GM21619 (cell line): Measurements from ENCODE around the gene TMEM87B.

Experiments used
- ATAC-seq: cut with Tn5 transposase; IDR thresholded peaks from one replicate; pipeline ENCODE4 v1.9.1; 2021; ENCODE audit not compliant: unreplicated experiment

The TMEM87B gene, protein sequence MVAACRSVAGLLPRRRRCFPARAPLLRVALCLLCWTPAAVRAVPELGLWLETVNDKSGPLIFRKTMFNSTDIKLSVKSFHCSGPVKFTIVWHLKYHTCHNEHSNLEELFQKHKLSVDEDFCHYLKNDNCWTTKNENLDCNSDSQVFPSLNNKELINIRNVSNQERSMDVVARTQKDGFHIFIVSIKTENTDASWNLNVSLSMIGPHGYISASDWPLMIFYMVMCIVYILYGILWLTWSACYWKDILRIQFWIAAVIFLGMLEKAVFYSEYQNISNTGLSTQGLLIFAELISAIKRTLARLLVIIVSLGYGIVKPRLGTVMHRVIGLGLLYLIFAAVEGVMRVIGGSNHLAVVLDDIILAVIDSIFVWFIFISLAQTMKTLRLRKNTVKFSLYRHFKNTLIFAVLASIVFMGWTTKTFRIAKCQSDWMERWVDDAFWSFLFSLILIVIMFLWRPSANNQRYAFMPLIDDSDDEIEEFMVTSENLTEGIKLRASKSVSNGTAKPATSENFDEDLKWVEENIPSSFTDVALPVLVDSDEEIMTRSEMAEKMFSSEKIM

DNA sequence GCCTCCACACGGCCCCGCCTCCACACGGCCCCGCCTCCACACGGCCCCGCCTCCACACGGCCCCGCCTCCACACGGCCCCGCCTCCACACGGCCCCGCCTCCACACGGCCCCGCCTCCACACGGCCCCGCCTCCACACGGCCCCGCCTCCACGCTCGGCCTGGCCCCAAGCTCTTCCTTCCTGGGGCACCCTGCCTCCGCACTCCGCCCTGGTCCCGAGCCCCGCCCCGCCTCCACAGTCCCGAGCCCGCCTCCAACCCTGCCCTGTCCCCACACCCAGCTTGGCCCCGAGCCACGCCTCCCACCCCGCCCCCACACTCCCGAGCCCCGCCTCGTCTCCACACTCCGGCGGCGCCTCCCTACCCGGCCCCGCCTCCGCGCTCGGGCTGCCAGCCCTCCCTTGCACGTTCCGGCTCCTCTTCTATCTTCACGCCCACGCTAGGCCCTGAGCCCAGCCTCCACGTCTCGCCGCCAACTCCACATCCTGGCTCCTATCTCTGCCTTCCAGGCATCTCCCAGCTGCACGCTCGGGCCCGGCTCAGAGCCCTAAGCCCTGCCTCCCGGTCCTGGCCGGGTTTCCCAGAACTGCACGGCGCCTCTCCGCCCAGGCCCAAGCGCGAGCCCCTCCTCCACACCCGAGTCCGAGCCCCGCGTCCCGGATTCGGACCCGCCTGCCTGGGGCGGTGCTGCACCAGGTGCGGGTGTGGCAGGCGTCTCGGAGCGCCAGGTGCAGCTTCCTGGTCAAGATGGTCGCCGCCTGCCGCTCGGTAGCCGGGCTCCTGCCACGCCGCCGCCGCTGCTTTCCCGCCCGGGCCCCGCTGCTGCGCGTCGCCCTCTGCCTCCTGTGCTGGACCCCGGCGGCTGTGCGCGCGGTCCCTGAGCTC is at the start of gene TMEM87B:
Gene TMEM87B, plus strand, starts transcription at position 423 of the 883 bp plus-strand sequence. Its CDS starts 323 bp downstream, at position 746.
- ATAC-seq, result peak; percentile 48

DNA sequence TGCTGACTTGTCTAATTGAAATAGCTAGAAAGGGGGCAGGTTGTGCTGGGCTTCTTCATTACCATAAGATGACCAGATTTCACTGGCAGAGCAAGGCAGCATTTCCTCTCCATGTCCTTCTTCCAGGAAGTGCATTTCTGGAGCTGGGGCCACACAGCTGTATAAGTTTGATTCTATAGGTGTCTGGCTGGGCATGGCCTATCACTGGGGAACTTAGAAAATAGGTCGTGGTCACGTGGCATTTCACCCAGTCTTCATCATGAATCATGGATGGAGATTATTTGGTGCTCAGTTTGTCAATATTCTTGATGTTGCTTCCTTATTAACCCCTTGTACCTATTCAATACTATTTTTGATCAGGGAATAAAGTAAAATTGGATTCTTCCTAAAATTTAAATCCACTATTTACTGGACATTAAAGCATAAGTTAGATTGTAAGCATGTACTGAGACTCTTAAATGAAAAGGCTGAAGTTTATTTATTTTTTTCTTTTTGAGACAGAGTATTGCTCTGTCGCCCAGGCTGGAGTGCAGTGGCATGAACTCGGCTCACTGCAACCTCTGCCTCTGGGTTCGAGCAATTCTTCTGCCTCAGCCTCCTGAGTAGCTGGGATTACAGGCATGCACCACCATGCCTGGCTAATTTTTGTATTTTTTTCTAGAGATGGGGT is 49.5 kb upstream of the TMEM87B start:
- ATAC-seq, result no peak

DNA sequence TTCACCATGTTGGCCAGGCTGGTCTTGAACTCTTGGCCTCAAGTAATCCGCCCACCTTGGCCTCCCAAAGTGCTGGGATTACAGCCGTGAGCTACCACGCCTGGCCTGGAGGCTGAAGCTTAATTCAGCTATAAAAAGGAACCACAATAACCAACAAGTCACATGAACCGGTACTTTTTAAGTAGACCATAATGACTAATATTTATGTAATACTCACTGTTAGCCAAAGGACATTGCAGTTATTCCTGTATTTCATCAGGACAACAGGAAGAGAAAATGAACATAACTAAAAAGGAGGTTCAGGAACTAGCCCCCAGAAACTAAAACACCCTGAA is 49.0 kb upstream of the TMEM87B start:
- no peak for ATAC-seq

DNA sequence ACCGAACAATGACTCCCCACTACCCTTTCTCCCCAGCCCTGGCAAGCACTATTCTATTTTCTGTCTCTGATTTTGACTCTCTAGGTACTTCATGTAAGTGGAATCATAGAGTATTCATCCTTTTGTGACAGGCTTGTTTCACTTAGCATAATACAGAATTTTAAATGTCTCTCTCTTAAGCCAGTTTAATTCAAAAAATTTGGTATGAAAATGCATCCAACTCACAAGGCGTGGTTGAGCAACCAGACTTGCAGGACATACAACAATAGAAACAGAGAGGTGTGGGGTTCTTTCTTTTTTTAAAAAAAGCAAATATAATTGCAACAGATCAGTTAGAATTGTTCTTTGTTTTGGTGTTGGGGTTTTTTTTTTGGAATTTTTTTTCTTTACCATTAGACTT is 47.6 kb upstream of the TMEM87B start:
- ATAC-seq, result no peak

DNA sequence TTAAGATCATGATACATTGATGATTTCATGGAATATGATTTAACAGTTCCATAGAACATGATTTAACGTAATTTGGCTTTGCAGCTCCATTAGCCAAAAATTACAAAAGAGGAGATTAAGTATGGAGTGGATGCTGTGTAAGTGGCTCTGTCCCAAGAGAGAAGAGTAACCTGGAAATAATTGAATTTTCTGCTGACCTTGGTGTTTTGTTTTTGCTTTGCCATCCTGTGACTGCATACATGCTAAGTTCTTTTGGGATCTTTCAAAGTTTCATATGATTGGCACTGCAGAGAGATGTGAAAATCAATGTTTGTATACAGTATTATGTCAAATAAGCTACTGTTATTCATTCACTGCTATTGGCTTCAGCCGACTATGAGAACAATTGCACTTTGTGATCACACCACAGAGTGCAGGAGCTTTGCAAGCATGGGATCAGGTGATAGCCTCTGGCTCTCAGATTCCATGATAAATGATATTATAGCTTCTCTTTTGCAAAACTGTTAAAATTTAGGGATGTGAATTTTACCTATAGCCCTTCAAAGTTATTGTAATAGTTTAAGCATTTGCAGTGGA is 46.1 kb upstream of the TMEM87B start:
- no peak for ATAC-seq

DNA sequence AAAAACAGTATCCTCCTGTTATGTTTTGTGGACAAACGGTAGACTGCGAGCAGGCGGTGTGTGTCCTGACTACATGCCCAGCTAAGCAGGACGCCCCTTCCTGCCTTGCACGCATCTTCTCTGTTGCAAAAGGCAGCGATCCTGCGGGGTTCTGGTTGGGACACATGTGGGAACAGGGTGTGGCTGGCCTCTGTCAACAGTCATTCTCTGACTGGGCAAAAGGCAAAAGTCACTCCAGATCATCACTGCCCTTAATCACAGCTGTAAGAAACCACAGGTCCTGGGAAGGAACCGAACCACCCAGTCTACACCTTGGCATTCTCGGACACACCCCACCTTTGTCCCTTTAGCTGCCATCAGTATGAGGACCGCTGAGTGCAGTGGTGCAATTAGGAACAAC is 44.3 kb upstream of the TMEM87B start:
- no peak for ATAC-seq

DNA sequence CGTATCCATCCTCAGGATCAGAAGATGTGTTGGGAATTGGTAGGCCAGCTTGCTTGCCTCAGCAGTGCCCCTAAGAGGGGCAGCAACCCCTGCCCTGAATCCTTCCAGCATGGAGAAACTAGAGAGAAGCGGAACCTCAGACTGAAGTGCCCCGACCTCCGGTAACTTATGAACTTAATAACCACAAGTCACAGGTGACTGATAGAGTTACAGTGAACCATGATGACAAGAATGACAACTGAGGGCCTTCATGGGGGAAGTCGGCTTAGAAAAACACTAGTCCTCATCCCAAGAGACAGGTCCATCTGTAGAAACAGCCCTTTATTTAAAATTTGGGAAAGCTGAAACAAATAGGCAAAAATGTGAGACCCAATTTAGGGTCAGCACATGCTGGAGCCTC is 42.5 kb upstream of the TMEM87B start:
- no peak for ATAC-seq

DNA sequence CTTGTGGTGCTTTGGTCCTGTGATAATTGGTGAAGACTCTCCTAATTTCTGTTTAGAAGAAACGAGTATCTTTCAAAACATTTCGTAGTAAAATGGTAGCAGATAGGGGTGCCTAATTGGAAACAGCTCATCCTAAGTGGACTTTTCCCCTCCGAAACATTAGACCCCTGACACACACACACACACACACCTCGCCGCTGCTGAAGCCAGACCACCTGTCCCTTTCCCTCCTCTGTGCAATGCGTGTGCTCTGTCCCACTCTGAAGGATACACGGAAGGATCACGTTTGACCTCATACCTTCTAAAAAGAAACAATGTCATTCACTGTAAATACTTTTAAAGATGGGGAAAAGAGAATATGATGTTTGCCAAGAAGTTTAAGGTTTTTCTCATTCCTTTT is 36.2 kb upstream of the TMEM87B start:
- ATAC-seq, result no peak

DNA sequence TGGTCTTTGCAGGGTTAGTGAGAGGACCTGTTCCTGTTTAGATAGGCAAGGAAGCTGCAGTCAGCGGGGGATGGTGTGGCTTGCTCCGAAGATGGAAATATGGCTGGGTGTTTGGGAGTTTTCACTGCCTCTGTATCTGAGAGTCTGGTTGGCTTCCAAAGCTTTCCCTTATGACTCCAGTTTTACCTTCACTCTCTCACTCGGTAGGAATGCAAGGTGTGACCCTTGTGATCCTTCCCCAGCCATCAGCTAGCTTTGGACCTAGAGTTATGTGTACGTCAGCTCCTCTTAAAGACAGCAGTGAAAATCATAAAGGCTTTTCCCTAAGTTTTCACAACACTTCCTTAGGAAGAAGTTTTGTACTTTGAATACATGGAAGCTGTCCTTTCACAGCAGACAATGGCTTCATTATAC is 35.5 kb upstream of the TMEM87B start:
- ATAC-seq, result no peak

DNA sequence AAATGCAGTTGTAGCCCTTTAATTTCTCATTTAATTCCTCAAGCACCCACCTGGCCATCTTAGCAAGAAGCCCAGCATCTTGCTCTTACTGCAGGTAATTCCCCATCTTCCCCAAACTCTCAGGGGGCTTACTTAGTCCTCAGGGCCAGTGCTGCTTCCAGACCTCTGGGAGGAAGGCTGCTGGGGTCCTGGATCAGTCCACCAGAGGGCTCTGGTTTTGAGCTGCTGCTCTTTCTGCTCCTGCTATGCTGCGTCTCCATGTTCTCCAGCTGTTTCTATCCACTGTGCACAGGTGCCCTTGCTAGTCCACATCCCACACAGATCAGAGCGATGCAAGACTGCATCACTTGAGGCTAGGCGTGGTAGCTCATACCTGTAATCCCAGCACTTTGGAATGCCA is 34.5 kb upstream of the TMEM87B start:
- no peak for ATAC-seq

DNA sequence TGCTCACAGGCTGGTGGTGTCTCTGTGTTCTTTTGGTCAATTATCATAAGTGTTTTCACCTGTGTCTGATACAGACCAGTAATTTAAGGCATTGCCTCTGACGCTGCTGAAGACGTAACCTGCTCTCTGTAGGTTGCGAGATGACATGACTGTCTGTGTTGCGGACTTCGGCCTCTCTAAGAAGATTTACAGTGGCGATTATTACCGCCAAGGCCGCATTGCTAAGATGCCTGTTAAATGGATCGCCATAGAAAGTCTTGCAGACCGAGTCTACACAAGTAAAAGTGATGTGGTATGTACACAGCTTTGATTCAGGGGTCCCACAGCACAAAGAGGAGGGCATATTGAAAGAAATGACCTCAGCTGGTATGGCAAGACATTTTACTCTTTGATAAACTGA is 33.8 kb upstream of the TMEM87B start:
- no peak for ATAC-seq

DNA sequence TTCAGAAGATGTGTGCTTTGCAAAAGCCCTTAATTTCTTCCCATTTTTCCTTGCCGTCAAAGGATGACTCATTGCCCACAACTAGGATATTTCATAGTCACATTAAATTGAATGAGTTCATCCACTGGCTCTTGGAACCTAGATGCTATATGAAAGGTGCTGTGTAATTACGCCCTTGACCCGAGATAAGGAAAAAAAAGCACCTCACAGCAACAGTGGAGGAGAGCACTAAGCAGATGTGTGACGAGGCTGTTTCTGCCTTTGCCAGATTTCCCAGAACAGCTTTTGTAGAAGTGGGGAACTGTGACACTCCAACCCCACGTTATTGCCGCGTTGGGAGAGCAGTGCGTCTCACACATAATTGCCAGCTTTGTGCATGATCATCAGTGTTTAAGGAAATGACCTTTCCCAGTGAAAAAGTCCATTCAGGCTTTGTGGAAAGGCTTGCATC is 33.3 kb upstream of the TMEM87B start:
- no peak for ATAC-seq

DNA sequence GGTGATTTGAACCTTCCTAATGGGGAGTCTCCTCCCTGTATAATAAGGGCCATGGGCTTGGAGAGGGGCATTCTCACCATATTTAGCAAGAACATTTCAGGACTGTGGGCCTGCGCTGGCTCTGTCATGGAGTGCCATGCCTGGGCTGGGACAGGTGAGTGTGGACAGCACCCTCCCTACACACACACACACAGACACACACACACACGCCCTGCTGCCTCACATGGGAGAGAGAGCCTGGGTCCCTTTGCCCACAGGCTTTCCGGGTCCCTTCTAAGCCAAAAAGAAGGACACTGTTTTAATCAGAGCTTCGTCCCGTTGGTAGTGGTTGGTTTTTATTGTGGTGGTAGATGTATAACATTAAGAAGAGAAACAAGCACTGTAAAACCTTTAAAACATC is 31.4 kb upstream of the TMEM87B start:
- ATAC-seq, result no peak

DNA sequence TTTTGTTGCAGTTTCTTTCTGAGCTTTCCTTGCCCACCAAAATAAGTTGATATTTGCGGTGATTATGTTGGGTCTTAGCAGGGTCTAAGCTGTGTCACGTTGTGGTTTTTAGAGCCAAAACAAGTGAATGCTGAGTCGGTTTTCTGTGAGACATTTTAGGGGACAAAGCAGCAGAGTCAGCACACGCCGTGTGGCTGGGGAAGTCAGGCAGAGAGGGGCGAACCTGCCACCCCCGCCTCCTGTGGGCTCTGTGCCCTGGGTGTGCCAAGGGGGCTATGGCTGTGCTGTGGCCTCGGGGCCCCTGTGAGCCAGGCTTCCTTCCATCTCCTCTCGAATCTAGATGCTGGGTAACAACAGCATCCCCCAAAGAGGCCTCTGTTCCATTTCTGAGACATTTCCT is 30.8 kb upstream of the TMEM87B start:
- ATAC-seq, result no peak

DNA sequence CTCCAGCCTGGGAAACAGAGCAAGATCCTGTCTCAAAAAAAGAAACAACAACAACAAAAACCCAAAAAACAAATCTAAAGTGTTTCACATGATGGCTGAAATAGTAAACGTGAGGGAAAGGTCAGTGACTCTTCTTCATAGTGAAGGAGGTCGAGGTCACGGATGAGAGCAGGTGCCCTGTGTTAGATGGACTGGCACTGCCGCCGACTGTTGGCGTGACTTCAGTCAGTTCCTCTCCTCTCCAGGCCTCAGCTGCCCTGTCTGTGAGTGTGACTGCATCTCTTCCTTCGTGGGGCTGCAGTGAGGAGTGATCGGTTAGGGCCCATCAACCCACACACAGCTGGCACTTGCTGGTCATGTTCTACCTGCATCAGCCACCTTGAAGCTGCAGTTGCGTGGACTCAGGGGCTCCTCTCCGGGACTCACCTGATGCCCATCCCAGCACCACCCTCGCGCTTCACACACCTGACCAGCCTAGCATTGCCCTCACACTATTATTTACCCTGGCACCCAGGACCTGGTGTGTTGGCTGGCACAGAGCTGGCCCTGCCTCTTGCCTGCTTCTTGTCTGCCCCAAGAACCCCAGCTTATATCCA is 30.1 kb upstream of the TMEM87B start:
- no peak for ATAC-seq

DNA sequence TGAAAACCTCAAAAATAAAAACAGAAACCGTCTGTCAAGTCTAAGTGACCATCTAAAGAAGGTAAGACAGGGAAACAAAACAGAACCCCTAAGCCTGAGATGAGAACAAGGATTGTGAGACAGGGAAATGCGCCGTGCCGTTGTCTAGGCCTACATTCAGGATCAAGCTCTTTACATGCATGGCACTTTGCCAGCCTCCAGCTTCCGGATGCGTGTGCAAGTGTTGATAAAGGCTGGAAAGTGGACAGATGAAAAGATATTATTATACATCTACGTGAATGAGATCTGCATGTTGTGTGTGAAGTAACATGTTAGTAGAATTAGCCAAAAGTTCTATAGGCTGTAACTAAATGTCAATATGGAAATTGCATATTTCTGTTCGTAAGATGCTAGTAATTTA is 28.6 kb upstream of the TMEM87B start:
- no peak for ATAC-seq

DNA sequence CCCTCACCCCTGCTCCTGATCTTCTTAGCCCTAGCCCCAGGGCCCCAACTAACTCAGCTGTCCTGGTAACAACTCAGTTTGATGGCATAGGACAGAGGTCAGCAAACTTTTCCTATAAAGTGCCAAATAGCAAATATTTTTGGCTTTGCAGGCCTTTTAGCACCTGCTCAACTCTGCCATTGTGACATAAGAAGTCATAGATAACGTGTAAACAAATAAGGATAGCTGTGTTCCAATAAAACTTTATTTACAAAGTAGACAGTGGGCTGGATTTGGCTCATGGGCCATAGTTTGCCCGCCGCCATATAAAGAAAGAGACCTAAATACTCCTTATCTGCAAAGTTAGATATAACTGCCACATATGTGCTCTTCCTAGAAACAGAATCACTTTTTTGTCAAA is 27.3 kb upstream of the TMEM87B start:
- no peak for ATAC-seq

DNA sequence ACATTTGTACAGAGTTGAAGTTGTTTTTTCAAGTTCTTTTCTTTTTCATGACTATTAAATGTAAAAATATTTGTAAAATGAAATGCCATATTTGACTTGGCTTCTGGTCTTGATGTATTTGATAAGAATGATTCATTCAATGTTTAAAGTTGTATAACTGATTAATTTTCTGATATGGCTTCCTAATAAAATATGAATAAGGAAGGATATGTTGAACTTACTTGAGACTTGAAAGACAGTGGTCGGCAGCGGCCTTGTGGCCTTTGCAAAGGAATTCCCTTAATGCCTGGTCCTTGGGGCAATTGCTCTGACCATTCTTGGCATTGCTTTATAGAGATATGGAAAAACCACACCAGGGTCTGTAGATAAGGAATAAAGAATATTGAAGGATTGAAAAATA is 25.9 kb upstream of the TMEM87B start:
- no peak for ATAC-seq

DNA sequence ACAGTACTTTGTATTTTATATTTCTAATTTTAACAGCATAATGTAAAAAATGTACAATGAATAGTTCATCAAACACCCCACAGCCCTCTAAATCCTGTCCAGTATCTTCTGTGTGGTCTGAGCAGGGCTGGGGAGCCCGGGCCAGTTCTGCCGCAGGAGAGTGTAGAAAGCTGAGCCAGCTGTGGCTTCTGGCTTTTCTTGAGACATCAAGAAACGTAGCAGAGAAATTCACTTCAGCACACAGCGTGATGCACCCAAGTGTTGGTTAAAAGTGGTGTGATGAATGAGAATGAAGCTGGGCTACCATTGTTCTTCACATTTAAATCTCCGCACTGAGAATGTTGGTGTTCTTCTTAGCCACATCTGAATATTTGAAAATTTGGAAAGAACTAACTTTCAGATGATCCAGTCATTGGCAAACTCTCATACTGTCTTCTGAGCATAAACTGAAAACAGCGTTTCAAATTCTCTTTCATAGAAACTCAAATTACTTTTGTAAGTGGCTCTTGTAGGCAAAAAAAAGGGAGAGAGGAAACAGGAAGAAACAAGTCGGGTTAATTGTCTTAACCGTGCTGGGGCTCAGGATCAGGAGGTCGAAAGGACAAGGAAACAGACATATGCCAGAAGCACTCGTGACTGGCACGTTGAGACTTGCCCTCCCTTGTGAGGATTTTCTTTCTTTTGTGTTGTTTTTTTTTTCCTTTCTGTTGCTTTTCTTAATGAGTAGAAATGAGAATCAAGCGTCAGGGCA is 23.4 kb upstream of the TMEM87B start:
- ATAC-seq, result no peak

DNA sequence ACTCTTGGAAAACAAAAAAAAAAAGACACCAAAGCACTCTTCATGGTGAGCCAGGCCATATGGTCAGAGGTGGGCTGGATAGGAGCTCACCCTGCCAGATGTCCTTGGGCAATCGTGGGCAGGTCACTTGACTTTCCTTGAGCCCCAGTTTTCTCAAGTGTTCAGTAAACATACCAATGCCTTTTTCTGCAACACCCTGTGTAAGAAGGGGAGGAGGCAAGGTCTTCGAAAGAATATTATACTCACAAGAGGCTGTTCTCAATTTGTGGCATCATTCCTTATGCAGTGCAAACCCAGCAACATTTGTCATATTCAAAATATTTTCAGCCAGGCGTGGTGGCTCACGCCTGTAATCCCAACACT is 22.9 kb upstream of the TMEM87B start:
- ATAC-seq, result no peak
